Ammon's horn (tissue), 1 donor: Measurements from ENCODE around the gene CD8A.
"Not testable (repeated sequence)": the region's sequence is repeated elsewhere in the genome, so short reads cannot be mapped to it uniquely, and the experiment has no call there.

Source experiments
- DNase-seq: peaks from one replicate; pipeline ENCODE4 v3.0.0-alpha.2; 2016; ENCODE audit warnings: low spot score

Gene CD8A

DNA sequence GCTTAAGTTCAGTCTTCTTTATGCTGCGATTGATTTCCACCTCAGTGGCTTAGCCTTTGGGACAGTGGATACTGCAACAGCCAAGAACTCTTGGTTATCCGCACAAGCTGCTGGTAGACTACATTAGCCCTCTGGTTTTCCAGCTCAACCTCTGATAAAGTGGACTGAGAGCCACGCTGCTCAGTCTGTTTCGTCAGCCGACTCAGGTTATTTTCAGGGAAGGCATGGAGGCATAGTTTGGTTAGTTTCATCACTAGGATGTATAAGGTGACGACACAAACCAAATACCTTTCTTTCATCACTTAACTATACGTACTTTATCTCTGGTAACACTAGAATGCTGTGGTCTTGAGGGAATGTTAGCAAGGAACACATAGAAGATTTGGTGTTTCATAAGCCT, 14.2 kb downstream of the CD8A start:
- DNase-seq: no peak

DNA sequence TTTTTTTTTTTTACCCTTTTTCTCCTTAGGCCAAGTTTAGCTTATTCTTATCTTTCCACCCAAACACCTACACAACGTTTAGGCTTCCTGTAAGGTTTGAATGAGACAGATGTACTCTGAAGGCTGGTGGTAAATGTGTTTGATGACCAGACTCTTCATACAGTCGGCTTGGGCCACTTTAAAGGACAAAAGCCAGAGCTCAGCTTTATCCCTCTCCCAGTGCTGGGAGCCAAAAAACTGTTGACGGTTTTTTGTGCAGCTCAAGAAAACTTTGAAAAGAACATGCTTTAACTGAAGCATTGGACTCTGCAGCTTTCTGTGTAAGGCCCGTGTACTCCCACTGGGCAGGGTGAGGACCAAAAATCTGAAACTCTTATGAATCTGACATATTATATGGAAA, 15.4 kb downstream of the CD8A start:
- DNase-seq: no peak

DNA sequence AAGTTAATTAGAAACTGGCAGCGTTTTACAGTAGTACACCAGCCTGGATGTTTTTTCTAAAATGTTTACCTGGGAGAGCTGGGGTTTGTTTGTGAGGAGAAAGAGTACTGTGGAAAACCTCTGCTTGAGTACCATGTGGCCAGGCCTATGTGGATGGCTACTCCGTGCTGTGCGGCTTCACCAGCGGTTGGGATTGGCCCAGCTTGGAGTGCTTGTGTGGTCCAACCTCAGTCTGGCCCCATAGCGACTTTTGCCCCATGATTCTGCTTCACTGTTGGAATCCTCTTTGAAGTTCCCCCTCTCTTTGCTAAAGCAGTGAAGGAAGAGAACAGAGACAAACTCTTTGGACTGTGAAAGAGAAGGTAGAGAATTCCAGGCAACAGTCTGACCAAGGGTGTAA, 15.9 kb downstream of the CD8A start:
- DNase-seq: no peak

DNA sequence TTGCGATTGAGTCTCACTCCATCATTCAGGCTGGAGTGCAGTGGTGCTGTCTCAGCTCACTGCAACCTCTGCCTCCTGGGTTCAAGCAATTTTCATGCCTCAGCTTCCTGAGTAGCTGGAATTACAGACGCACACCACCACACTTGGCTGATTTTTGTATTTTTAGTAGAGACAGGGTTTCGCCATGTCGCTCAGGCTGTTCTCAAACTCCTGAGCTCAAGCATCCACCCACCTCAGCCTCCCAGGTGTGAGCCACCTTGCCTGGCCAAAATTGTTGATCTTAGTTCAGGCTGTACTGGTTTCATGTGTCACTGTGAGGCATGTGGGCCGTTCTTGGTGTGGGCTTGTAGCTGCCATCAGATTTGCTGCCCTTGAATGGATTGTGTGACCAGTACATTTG, 18.1 kb downstream of the CD8A start:
- no peak for DNase-seq

DNA sequence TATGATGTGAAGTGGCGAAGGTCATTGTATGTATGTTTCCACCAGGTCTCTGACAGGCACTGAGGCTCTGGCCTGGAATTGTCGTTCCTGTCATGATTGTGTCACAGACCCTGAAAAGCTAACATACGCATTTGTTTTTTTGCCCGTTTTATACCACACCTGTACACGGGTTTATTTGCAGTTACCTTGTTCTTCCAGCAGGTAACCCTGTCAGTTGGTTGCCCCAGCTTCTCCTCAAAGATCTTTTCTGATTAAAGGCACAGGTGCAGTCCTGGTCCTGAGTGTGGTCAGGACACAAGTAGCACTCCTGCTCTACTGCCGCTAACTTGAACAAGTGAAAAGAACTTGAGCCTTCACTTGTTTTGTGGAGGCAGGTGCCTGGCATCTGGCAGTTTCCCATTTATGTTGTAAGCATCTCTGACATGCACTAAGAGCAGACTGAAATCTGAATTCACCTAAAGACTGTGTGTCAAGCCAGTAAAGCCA, 19.9 kb downstream of the CD8A start:
- DNase-seq: no peak

DNA sequence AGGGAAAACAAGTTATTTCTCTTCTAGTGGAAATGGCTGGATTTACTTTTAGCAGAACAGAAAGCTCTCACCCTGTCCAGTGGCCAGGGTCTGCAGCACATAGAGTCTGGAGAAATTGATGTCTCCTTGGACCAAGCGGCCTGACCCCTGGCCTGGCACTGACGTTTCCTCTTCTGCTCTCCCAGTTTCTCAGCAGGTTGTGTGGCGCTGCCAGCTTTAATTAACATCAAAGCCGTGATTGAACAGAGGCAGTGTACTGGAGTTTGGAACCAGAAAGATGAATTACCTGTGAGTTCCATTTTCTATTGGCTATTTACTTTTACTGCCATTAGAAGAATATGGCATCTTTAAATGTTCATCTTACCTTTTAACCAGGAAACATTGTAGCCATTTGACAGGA, 20.9 kb downstream of the CD8A start:
- DNase-seq: peak; percentile 38

DNA sequence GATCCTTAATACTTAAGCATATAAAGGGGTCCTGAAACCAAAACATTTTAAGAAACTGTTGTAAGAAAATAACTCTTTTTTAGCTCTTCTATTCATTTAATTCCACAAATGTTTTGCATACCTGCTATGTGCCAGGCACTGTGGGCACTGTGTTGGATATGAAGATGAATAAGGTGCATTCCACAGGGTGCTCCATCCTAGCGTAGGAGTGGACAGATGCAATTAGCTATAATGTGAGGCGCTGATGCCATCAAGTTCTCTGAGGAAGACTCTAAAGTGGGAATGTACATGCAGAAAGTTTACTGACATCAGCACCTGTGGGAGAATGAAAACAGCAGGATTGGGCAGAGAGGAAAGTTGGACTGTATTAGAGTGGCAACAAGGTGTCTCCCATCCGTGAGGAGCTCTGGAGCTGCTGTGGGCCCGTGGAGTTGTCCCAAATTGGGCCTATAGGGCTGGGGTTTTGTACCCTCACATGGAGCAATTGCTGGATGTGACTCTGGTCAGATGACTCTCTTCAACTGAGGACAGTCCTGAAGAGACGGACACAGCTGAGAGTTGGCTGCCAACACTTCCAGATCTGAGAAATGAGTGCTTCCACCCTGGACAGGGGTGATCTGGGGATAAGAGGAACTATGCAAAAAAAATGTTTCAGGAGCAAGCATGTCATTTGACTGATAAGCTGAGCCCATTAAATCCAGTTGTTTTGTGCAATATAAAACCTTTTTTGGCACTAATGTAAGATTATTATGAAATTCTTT, 22.3 kb downstream of the CD8A start:
- no peak for DNase-seq

DNA sequence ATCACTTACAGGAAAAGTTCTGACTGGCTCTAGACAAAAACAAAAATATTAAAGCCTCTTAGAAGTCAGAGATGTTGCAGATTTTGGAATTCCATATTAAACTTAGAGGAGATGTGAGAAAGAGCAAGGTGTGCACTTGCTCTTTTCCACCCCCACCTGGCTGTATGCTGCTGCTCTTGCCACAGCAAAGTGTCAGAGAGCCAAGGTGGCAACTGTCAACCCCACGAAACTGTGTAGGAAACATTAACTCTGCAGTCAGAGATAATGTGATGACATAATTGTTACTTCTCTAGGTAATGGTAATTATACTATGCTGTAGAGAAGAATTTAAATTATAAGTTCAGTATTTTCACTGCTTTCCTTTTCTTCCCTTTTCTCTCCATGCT, 25.4 kb downstream of the CD8A start:
- no peak for DNase-seq

DNA sequence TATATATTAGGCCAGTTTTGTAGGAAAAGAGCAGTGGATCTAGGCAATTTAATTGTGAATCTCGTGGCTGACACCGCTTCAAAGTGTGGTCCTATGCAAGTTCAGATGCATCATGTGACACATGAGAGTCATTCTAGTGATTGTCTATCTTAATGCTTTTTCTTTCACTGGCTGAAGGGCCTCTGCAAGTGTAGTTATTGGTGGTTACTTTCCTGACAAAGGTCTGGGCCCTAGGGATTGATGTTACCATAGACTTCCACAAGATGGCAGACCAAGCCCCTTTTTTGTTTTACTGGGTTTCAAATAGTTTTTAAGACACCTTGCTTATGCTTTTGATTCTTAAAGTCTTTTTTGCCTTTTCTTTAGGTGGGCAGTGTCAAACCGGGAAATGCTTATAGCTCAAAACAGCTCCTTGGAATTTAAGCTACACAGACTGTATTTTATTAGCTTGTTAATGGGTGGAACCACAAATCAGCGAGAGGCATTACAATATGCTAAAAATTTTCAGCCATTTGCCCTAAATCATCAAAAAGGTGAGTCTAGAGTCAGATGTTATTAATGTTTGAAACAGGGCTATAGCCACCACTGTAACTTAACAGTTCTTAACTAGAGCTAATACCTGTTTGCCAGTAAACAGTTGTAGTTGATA, 25.9 kb downstream of the CD8A start:
- DNase-seq: peak; percentile 50

DNA sequence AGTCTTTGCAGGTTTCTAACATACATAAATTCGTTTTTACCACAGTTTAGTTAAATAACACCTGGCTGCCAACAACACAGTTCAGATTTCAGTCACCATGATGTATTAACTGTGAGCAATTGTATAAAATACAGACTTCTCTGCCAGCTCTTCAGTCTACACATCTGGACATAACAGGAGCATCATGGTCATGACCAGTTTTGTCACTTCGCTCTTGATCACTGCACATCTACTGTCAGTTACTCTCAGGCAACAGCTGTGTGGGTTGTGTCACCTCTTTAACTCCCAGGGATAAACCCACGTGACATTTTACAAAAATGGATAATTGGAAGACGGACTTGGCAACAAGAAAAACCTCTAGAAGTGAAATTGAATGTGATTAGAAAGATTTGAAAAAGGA, 30.3 kb downstream of the CD8A start:
- DNase-seq: no peak

DNA sequence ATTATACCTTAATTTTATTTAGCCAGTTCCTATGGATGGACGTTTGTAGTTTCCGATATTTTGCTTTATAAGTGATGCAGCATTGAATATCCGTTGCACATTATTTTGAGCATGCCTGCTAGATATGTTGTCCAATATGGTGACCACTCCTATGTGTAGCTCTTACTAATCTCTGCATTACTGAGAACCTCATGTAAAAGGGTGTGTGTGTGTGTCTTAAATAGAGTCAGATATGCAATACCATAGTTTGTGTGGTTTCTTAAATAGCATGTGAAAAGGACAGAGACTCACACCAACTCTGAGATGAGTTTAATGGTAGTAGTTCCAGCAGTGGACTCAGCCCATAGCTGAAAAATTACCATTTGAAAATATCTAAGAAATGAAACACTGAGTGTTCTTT, 32.3 kb downstream of the CD8A start:
- DNase-seq: no peak

DNA sequence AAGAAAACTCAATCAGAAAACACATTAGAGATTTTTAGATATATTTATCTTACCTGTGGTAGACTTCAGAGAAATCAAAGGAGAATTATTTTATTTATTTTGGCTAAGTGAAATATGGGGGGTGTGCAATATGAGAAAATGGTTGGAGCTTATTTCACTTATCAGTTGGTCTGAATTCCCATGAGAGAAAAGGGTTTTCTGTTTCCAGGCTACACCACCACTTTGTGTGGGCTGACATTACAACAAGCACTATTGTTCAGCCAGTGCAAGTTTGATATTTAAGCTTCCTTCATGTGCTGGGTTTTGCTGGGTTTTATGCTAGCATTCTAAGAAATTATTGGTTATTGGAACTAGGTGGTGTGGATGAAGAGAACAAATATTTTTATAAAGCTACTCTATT, 37.1 kb downstream of the CD8A start:
- peak; percentile 64 for DNase-seq

DNA sequence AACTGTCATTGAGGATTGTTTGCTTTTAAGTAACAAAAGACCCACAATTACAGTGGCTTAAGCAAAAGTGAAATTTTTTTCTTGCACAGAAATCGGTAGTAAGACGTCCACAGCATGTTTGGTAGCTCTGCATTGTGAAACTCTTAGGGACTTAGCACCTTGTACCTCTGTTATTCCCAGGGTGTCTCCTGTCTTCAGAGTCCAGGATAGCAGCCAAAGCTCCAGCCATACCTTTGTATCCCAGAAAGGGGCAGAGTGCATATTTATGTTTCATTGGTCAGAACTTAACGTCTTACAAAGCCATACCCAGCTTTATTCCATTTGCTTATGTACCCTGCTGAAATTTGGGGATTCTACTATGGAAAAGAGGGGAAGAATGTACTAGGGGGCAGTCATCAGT, 37.8 kb downstream of the CD8A start:
- DNase-seq: no peak

DNA sequence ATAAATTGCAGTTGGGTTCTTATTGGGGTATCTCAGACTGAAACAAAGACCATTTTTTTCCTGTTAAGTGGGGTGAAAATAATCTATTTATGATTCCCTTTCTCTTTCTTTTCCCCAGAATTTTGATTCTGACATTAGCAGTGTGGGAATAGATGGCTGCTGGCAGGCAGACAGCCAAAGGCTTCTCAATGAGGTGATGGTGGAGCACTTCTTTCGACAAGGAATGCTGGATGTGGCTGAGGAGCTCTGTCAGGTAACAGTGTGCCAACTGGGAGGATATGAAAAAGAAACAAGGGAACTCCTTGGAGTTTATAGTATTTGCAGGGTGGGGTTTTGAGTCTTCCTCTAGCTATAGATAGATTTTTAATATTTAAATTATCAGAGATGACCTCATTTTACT, 38.9 kb downstream of the CD8A start:
- DNase-seq: no peak

DNA sequence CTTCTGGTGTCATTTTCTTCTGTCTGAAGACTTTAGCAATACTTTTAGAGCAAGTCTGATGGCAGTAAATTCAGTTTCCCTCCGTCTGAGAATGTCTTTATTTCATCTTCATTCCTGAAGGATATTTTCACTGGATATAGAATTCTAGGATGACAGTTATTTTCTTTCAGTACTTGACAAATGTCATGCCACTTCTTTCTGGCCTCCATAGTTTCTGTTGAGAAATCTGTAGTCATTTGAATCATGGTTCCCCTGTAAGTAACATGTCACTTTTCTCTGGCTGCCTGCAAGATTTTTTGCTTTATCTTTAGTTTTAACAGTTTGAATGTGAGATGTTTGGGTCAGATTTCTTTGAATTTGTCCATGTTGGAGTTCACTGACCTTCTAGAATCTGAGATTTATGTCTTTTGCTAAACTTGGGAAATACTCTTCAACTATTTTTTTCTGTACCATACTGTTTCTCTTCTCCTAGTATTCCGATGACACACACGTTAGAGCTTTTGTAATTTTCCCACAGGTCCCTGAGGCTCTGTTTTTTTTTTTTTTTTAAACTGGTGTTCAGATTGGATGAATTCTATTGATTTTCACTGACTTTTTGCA, 40.4 kb downstream of the CD8A start:
- no peak for DNase-seq

DNA sequence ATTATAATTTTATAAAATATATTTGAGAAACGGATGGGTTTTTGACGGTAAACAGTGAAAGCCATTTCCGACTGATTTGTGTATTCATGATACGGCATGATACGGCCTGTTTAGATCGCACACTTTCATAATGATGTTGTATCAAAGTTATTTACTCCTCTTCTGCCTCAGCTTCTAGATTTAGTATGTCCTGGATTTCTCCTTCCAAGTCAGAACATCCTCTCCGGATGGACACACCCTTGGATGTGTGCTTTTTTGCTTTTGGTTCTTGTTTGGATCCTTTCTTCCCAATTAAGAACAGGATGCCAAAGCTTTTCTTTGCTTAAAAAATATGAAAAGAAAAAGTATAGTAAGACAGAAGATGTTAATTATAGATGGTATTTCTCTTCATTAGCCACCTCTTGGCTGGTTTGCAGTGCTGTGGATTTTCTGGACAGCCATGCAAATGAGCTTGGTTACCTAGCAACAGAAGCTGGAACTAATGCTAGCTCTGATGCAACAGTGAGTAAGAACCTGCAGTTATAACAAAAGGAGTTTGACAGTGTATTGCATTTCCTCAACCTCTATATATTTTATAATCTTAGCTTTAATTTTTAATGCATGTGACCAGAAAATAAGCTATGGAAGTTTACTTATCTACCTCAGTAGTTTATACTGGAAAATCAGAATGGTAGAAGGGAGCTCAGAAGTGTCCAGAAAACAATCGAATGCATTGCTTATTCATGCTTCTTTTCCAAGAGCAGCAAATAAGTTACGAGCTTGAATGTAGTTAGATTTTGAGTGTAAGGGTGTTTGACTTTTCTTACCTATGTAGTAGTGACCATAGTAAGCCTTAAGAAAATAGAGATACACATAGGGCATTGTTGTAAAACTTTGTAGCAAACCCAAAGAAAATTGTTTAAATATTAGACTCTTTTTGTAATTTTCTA, 42.7 kb downstream of the CD8A start:
- DNase-seq: peak; percentile 89

DNA sequence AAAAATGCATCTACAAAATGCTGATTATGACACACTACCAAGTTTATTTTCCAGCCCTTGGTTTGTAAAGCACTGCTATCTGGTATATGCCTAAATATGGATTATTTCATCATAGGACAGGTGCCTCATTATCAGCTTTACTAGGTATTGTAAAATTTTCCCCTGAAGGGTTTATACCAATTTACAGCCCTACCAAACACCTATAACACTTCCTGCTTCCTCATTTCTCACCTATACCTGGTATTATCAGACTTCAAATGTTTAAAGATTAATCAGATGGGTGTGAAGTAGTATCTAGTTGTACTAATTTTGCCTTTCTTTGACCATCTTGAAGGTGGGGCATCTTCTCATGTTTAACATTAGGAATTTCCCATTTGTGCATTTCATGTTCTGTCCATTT, 43.8 kb downstream of the CD8A start:
- no peak for DNase-seq

DNA sequence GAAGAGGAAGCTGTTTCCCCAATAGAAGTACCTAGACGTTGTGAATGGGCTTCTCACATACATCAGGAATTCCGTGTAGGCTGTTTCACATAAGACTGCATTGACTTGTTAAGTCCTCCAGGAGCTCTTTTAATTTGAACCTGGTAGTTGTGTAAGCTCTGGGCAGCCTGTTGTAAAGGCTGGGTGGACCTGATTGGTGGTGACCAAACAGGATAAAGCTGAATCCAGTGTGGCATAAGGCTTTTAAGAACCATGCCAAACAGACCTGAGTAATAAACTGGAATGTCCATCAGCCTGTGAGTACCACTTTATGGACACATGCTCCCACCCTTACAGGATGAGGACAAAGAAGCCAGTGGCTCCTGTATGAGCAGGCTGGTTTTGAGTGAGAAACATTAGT, 46.6 kb downstream of the CD8A start:
- no peak for DNase-seq

DNA sequence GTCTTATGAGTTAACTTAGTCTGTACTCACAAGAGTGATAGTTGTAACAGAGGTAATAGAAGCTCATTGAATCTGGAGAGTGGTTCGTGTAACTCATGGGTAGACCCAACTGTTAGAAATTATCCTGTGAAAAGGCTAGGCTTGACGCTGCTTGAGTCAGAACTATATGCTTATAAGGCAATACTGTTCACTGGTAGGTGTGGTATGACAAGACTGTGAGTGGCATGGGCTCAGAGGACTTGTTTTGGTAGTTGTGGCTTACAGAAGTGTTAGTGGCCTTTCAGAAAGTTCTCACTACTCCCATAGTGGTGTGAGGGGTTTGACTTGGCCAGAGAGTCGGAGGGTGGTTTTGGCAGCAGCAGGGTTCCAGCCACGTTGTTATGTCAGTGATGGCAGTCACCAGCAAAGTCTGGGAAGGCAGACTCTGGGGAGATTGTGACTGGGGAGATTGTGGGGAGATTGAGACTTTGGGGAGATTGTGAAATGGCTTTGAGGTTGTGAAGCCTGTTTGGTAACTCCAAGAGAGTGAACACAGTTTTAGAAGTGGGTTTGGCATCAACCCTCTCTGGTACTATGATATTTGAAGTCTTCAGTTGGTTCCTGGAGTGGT, 48.7 kb downstream of the CD8A start:
- not testable (repeated sequence) for DNase-seq

DNA sequence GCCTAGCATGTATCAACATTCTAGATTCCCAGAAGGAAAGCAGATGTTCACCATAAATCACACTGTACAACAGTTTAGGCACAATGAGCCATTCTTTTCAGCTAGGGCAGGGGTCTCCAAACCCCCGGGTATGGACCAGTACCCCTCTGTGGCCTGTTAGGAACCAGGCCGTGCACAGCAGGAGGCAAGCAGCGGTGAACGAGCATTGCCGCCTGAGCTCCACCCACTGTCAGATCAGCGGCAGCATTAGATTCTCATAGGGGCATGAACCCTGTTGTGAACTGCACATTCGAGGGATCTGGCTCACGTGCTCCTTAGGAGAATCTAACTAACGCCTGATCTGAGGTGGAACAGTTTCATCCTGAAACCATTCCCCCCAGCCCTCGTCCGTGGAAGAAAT, 50.8 kb downstream of the CD8A start:
- not testable (repeated sequence) for DNase-seq

DNA sequence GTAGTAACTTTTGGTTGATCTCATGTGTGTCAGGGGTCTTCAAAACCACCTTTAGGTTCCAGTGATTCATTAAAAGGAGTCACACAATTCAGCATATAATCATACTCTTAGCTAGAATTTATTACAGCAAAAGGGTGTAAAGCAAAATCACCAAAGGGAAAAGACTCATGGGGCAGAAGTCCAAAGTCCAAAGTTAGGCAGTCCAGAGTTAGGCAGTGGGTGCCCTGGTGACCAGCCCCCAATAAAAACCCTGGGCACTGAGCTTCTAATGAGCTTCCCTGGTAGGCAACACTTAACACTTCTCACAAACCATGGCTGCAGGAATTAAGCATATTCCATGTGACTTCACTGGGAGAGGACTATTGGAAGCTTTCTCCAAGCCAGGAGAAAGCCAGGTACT, 51.2 kb downstream of the CD8A start:
- DNase-seq: not testable (repeated sequence)

DNA sequence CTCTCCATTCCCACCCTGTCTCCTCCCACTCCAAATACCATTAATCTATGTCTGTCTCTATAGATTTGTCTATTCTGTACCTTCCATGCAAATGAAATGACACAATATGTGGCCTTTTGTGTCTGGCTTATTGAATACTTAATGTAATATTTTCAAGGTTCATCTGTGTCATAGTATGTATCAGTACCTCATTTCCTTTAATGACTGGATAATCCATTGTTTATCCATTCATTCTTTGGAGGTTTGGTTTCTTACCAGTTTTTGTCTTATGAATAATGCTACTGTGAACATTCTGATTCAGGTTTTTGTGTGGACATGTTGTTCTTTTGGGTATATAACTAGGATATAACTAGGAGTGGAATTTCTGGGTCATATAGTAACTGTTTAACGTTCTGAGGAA, 55.8 kb downstream of the CD8A start:
- not testable (repeated sequence) for DNase-seq
